Right lobe of liver (tissue), 4 donors: ENCODE measurements around the gene SUPT6H.

Experiments
- CTCF ChIP-seq, 4 donors: fragments of 200-600 bp in 3 of 4; fragments of 450-650 bp in 1 of 4; IDR thresholded peaks; one replicate each; pipeline versions ENCODE4 v1.5.1 to v1.8.0; 2016 to 2022; ENCODE audit warnings: antibody characterized with exemption in 4 of 4, mild to moderate bottlenecking in 2 of 4
- POLR2A ChIP-seq: fragments of 450-650 bp; IDR thresholded peaks from one replicate; pipeline ENCODE4 v1.6.1; 2017; ENCODE audit warnings: antibody characterized with exemption, mild to moderate bottlenecking
- donor health status: DM: no; HTN: no; CAD: no.
- donor health status: DM: no; HTN: no; CAD: no.
- donor health status: DM: no; HTN: yes; CAD: no.

DNA sequence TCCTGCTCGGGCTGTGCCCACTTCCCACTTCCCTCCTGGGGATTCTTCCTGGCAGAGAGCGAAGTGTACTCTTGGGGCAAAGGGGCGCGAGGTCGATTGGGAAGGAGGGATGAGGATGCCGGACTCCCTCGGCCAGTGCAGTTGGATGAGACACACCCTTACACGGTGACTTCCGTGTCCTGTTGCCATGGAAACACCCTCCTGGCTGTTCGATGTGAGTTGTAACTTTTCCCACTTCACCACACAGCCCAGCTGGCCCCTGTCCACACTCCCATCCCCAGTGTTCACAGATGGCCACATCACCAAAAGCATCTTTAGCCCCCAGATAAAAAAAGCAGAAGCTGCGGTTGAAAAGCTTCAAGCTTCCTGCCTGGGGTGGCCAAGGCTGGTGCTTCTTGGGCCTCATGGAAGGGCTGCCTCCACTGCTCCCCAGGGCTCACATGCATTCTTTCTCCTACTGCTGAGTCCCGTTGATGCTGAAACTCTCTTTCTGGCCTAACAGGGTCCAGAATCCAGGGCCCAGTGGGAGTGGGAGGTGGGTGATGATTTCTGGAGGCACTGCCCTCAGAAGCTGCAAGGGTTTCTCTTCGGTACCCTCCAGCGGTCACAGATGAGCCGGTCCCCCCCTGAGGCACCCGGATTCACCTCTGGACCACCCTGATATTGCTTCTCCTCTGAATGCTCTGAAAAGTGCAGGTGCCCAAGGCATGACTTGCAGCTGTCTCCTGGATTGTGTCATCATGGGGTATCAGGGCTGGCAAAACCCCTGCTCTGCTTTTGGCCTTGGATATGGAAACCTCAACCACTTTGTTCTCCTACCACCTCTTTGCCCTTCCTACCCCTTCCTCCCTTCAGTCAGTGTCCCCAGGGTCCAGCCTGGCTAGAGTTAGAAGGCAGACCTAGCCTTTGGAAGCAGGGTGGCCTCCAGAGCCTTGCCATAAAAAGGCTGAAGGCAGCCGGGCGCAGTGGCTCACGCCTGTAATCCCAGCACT, 79.6 kb downstream of the SUPT6H start:
- TF ChIP-seq CTCF (IDR thresholded peaks at IDR 0.05): no peak
- TF ChIP-seq POLR2A: no peak
